ENCODE data around the gene COASY. TPM values are rescaled to one million over a fixed set of nuclear protein-coding genes. Genes with fewer than 3 reads are reported as not detected.
A peak's percentile ranks its signal among the peaks of the same experiment; 100 is the strongest.

The COASY gene
- total RNA-seq: 10 to 100 TPM; 13.4 to 27.5 (median 22.4) TPM

GRCh38 chr17:42561897-42562387 is at the start of gene COASY:
Gene COASY, plus strand, starts transcription at chr17:42562148. Its CDS starts 475 bp downstream, at chr17:42562623.
- H3K4me3 ChIP-seq: peak within 1 kb of the TSS; percentile 70 to 87 (median 73)
- H3K27ac ChIP-seq (replicated peaks in 1 of 4): peak within 1 kb of the TSS; percentile 83 to 90 (median 85)
- peaks cover 31 to 55% (median 50%) of the 10 kb centered on the region in 4 donors for H3K4me1 ChIP-seq
- DNase-seq (ENCODE audit: extremely low spot score): peak; percentile 98
- TF ChIP-seq CTCF (IDR thresholded peaks at IDR 0.05) (peak in 1 of 3 experiments; percentile 17), EP300 (IDR thresholded peaks at IDR 0.05) (no peak), POLR2AphosphoS5 (IDR thresholded peaks at IDR 0.05) (peak; percentile 90 to 98), POLR2A (IDR thresholded peaks at IDR 0.05; ENCODE audit: low read depth) (peak; percentile 56)
- H3K9me3 ChIP-seq: no peaks in the 10 kb centered on the region
- H3K27me3 ChIP-seq: no peaks in the 10 kb centered on the region
- H3K36me3 ChIP-seq: peaks cover 19 to 28% (median 25%) of the 10 kb centered on the region in 4 donors
- intact Hi-C loops (cut with DNase I): no loop called here
- WGBS: 0% methylated on average over 19 of the region's 26 CpGs

- H3K4me1 ChIP-seq: peaks cover 29 to 47% (median 36%) of the 10 kb centered on the region in 4 donors
Observed at GRCh38 chr17:42512246-42512645, 49.7 kb upstream of the COASY start.

GRCh38 chr17:42512733-42513251 is 49.2 kb upstream of the COASY start:
- DNase-seq (ENCODE audit: extremely low spot score): no peak

More at GRCh38 chr17:42512246-42512645, 49.7 kb upstream of the COASY start:
- no peaks in the 10 kb centered on the region for H3K9me3 ChIP-seq
- H3K36me3 ChIP-seq: peaks cover 24 to 74% (median 62%) of the 10 kb centered on the region in 4 donors
- 91% methylated on average over 7 of the region's 9 CpGs for WGBS
- H3K27ac ChIP-seq (replicated peaks in 1 of 4): peak overlapping the region; percentile 52 to 96 (median 69)
- no peak overlapping the region for H3K4me3 ChIP-seq
- DNase-seq (ENCODE audit: extremely low spot score): no peak
- TF ChIP-seq POLR2AphosphoS5 (IDR thresholded peaks at IDR 0.05): no peak
- TF ChIP-seq POLR2A (IDR thresholded peaks at IDR 0.05; ENCODE audit: low read depth): no peak
- no peak for TF ChIP-seq CTCF (IDR thresholded peaks at IDR 0.05)
- no peak for TF ChIP-seq EP300 (IDR thresholded peaks at IDR 0.05)
- H3K27me3 ChIP-seq: no peaks in the 10 kb centered on the region
- intact Hi-C loops (cut with DNase I): no loop called here

GRCh38 chr17:42513686-42514085 is 48.3 kb upstream of the COASY start:
- Histone ChIP-seq H3K4me1 (peaks cover 44 to 61% (median 50%) of the 10 kb centered on the region in 4 donors), H3K27ac (replicated peaks in 1 of 4) (peak overlapping the region; percentile 52 to 96 (median 69)), H3K36me3 (peaks cover 12 to 60% (median 48%) of the 10 kb centered on the region in 4 donors), H3K9me3 (no peaks in the 10 kb centered on the region), H3K27me3 (no peaks in the 10 kb centered on the region), H3K4me3 (no peak overlapping the region)
- TF ChIP-seq EP300 (IDR thresholded peaks at IDR 0.05) (no peak), POLR2A (IDR thresholded peaks at IDR 0.05; ENCODE audit: low read depth) (no peak), CTCF (IDR thresholded peaks at IDR 0.05) (no peak), POLR2AphosphoS5 (IDR thresholded peaks at IDR 0.05) (no peak)
- over 99% methylated on average over 11 of the region's 11 CpGs for WGBS
- DNase-seq (ENCODE audit: extremely low spot score): no peak
- intact Hi-C loops (cut with DNase I): no loop called here

More at GRCh38 chr17:42512733-42513251, 49.2 kb upstream of the COASY start:
- Histone ChIP-seq H3K4me1 (peaks cover 35 to 52% (median 41%) of the 10 kb centered on the region in 4 donors), H3K27ac (replicated peaks in 1 of 4) (peak overlapping the region; percentile 52 to 96 (median 69)), H3K9me3 (no peaks in the 10 kb centered on the region), H3K27me3 (no peaks in the 10 kb centered on the region), H3K36me3 (peaks cover 19 to 68% (median 57%) of the 10 kb centered on the region in 4 donors), H3K4me3 (no peak overlapping the region)
- intact Hi-C loops (cut with DNase I): no loop called here
- TF ChIP-seq CTCF (IDR thresholded peaks at IDR 0.05): no peak
- TF ChIP-seq POLR2A (IDR thresholded peaks at IDR 0.05; ENCODE audit: low read depth): no peak
- TF ChIP-seq EP300 (IDR thresholded peaks at IDR 0.05): no peak
- no peak for TF ChIP-seq POLR2AphosphoS5 (IDR thresholded peaks at IDR 0.05)
- 72% methylated on average over 3 of the region's 6 CpGs for WGBS
